GM18499 (cell line): Measurements from ENCODE around the gene NPPA.
"Not testable (repeated sequence)": the region's sequence is repeated elsewhere in the genome, so short reads cannot be mapped to it uniquely, and the experiment has no call there.

ENCODE experiments used
- ATAC-seq: cut with Tn5 transposase; IDR thresholded peaks from one replicate; pipeline ENCODE4 v1.9.1; 2021; ENCODE audit warnings: moderate number of reproducible peaks; ENCODE audit not compliant: insufficient read depth, unreplicated experiment

Gene NPPA

GRCh38 chr1:11847667-11848372 lies at the start of gene NPPA:
Gene NPPA, minus strand, starts transcription at chr1:11847783. Its CDS starts 99 bp downstream, at chr1:11847684.
- no peak for ATAC-seq

GRCh38 chr1:11894501-11894900 lies 46.9 kb upstream of the NPPA start:
- not testable (repeated sequence) for ATAC-seq

- ATAC-seq, result no peak
Observed at GRCh38 chr1:11893907-11894251, 46.3 kb upstream of the NPPA start.

- ATAC-seq, result no peak
Observed at GRCh38 chr1:11891433-11892186, 44.0 kb upstream of the NPPA start.

GRCh38 chr1:11888877-11889208 lies 41.3 kb upstream of the NPPA start:
- ATAC-seq, result no peak

- no peak for ATAC-seq
Observed at GRCh38 chr1:11888206-11888876, 40.8 kb upstream of the NPPA start.

GRCh38 chr1:11887666-11888007 lies 40.1 kb upstream of the NPPA start:
- no peak for ATAC-seq

- no peak for ATAC-seq
Observed at GRCh38 chr1:11886986-11887665, 39.5 kb upstream of the NPPA start.

- ATAC-seq, result no peak
Observed at GRCh38 chr1:11885916-11886315, 38.3 kb upstream of the NPPA start.

GRCh38 chr1:11882814-11883538 lies 35.4 kb upstream of the NPPA start:
- ATAC-seq, result no peak

GRCh38 chr1:11881749-11882441 lies 34.3 kb upstream of the NPPA start:
- ATAC-seq, result no peak

- ATAC-seq, result no peak
Observed at GRCh38 chr1:11880911-11881748, 33.5 kb upstream of the NPPA start.

GRCh38 chr1:11880181-11880575 lies 32.6 kb upstream of the NPPA start:
- ATAC-seq, result no peak

- no peak for ATAC-seq
Observed at GRCh38 chr1:11879311-11880180, 32.0 kb upstream of the NPPA start.

- no peak for ATAC-seq
Observed at GRCh38 chr1:11878891-11879190, 31.3 kb upstream of the NPPA start.

- ATAC-seq, result no peak
Observed at GRCh38 chr1:11878081-11878890, 30.7 kb upstream of the NPPA start.

GRCh38 chr1:11877074-11877473 lies 29.5 kb upstream of the NPPA start:
- no peak for ATAC-seq
